ENCODE results near the gene TRAPPC4.

DNA sequence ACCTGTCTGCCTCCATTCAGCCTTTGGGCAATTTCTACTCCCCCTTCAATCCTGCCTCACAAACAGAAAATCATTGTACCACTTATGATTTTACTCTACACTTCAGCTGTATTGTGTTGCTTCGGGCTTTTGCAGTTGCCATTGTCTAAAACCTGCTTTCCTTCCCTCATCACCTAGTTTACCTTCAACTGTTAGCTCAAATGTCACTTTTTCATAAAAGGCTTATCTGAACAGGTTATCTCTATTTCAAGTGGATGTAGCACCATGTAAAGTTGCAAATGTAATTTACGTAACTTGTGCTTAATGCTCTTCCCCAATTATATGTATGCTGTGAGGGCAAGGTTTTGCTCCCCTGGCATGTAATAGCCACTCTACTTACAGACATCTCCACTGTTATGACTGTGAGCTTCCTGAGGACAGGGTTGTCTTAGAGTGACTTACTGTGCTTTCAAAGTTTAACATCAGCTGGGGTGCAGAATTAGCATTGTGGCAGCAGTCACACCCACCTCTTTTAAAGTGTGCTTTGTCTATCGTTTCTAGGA lies 5.9 kb upstream of the TRAPPC4 start:
- TF ChIP-seq CHD2 (IDR thresholded peaks at IDR 0.05; ENCODE audit: low read length, partially characterized antibody) (no peak), REST (IDR thresholded peaks at IDR 0.05; ENCODE audit: low read depth, low read length) (no peak), POLR2AphosphoS5 (IDR thresholded peaks at IDR 0.05; ENCODE audit: low read depth, low read length) (peak; percentile 37), GATA2 (CRISPR knock-in tag; IDR thresholded peaks at IDR 0.05) (no peak), MAX (IDR thresholded peaks at IDR 0.05; ENCODE audit: low read depth) (no peak)
- TF ChIP-seq, protein P1, sequence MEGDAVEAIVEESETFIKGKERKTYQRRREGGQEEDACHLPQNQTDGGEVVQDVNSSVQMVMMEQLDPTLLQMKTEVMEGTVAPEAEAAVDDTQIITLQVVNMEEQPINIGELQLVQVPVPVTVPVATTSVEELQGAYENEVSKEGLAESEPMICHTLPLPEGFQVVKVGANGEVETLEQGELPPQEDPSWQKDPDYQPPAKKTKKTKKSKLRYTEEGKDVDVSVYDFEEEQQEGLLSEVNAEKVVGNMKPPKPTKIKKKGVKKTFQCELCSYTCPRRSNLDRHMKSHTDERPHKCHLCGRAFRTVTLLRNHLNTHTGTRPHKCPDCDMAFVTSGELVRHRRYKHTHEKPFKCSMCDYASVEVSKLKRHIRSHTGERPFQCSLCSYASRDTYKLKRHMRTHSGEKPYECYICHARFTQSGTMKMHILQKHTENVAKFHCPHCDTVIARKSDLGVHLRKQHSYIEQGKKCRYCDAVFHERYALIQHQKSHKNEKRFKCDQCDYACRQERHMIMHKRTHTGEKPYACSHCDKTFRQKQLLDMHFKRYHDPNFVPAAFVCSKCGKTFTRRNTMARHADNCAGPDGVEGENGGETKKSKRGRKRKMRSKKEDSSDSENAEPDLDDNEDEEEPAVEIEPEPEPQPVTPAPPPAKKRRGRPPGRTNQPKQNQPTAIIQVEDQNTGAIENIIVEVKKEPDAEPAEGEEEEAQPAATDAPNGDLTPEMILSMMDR (IDR thresholded peaks at IDR 0.05), result no peak

All from SK-N-SH (cell line).